ENCODE results near the gene ADAMTS12.
A peak's percentile ranks its signal among the peaks of the same experiment; 100 is the strongest.

ADAMTS12 gene

DNA sequence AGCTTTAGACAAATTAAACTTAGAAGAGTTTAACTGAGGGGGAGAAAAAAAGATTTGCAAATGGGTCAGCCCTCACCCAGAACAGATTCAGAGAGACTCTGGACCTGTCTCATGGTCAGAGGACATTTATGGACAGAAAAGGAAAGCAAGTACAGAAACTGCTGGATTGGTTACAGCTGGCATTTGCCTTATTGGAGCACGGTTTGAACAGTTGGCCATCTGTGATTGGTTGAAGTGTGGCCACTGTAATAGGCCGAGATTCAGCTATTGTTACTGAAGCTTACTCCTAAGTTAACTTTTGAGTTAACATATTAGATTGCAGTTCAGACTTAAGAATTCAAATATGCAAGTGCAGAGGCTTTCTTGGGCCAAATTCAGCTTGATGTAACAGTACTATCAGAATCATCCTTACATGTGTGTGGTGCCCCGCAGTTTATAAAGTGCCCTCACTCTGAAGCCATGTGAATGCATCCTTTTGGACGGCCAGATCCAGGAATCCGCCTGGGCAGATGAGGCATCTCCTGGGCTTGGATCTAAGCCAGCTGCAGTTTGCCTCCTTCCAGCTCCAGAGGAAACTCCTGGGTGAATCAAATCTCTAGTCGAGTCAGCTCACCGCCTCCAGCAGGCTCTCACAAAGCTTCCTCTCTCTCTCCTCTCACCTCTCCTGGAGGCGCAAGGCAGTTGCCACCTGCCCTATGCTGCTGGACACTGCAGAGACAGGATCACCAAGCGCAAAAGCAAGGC is 165.2 kb downstream of the ADAMTS12 start:
- TF ChIP-seq, protein P1, sequence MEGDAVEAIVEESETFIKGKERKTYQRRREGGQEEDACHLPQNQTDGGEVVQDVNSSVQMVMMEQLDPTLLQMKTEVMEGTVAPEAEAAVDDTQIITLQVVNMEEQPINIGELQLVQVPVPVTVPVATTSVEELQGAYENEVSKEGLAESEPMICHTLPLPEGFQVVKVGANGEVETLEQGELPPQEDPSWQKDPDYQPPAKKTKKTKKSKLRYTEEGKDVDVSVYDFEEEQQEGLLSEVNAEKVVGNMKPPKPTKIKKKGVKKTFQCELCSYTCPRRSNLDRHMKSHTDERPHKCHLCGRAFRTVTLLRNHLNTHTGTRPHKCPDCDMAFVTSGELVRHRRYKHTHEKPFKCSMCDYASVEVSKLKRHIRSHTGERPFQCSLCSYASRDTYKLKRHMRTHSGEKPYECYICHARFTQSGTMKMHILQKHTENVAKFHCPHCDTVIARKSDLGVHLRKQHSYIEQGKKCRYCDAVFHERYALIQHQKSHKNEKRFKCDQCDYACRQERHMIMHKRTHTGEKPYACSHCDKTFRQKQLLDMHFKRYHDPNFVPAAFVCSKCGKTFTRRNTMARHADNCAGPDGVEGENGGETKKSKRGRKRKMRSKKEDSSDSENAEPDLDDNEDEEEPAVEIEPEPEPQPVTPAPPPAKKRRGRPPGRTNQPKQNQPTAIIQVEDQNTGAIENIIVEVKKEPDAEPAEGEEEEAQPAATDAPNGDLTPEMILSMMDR (conservative IDR thresholded peaks at IDR 0.05; ENCODE audit: low read length) = no peak
- H3K4me3 ChIP-seq (ENCODE audit: low read length) = no peak overlapping the region
- peak; percentile 39 for DNase-seq (ENCODE audit: low read depth)

DNA sequence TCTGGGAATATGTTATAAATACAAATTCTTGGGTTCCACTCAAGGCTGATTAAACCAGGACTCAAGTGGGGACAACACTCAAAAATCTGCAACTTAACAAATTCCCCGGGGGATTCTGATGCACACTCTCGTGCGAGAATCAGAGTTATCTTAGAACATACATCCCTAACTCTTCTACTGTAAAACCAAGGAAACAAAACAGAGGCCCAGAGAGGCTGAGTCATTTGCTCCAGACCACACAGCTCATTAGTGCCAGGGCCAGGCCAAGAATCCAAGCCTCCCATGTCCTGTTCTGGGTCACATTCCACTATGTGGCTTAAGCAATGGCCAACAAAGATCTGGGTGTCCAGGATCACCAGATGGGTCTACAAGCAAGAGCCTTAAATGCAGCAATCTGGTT is 166.0 kb downstream of the ADAMTS12 start:
- H3K4me3 ChIP-seq (ENCODE audit: low read length) = no peak overlapping the region
- peak; percentile 82 for DNase-seq (ENCODE audit: low read depth)
- TF ChIP-seq, protein P1 (conservative IDR thresholded peaks at IDR 0.05; ENCODE audit: low read length) = no peak

DNA sequence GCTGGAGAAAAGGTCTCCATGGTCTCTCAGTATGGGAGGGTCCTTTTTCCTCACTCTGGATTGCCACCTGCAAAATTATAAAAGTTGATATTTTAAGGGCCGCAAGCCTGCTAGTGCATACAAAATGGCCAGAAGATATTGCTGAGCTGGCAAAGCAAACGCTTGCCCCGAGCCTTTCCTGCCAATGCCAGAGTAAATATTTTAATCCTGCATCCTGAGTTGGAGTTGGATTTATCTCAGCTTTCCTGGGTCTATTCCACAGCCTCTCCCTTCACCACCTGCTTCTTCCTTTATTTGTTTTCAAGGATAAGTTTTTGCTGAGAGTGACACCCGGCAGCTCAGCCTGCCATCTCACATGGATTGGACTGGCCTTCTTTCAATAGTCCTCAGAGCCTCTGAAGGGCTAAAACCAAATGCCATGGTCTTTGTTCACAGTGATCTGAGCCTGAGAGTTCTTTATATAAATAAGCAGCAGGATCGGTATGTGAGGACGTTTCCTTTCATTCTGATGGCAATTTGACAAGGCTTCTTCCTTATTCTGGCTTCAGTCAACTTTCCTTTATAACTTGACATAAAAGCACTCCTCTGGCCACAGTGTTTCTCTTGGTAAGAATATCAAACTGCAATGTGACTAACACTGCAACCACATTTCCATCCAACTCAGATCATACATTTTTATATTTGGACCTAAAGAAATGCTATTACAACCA is 170.1 kb downstream of the ADAMTS12 start:
- TF ChIP-seq, protein P1 (conservative IDR thresholded peaks at IDR 0.05; ENCODE audit: low read length) = no peak
- DNase-seq (ENCODE audit: low read depth) = no peak
- H3K4me3 ChIP-seq (ENCODE audit: low read length) = no peak overlapping the region

DNA sequence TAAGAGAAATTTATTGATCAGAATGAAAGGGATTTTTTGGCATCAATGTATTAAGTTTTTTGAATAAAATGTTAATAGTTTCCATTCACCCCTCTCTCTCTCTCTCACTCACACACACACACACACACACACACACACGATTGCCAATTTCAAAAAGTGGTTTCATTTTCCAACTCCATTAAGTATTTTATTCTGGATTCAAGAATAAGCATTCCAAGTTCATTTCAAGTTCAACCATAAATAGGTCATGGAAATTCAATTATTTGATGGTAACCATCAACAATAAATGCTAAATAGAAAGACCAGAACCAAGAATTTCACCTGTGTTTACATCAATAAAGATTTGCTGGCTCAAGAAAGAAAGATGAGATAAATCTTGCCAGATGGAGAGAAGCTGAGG is 171.6 kb downstream of the ADAMTS12 start:
- H3K4me3 ChIP-seq (ENCODE audit: low read length) = no peak overlapping the region
- TF ChIP-seq, protein P1 (conservative IDR thresholded peaks at IDR 0.05; ENCODE audit: low read length) = no peak

DNA sequence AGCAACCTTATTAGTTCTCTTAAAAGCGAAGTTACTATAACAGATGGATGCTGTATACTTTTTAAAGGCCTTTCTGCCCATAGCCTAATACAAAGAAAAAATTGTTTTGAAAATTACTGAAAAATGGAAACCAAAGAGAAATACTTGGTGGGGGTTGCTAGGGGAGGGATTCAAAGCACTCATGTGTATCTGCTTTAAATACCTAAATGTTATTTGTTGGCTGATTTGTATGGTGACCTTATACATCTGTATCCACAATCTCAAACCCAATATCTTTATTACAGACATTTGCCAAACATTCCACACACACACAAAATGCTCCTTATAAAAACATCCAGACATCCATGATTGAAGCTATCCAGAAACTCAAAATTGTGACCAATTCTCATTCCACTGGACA is 172.0 kb downstream of the ADAMTS12 start:
- TF ChIP-seq, protein P1 (conservative IDR thresholded peaks at IDR 0.05; ENCODE audit: low read length) = no peak
- H3K4me3 ChIP-seq (ENCODE audit: low read length) = no peak overlapping the region
- DNase-seq (ENCODE audit: low read depth) = no peak

More for the DNA sequence above, 171.6 kb downstream of the ADAMTS12 start:
- DNase-seq (ENCODE audit: low read depth) = no peak

DNA sequence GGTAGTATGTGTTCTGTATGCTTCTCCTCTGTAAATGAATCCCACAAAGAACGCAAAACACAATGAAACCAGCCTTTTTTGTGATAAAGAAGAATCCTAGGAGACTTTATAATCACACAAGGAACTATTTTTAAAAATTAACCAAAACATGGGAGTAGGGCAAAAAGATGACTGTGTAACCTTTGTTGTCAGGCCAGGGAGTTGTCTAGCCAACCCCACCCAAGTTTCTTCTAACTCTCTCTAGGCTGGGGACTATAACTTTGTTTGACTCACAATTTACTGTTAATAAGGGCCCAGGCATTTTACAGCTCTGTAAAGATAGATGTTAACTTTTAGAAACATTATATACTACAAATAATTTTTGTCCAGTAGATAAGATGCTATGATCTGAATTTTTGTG is 176.1 kb downstream of the ADAMTS12 start:
- TF ChIP-seq, protein P1 (conservative IDR thresholded peaks at IDR 0.05; ENCODE audit: low read length) = no peak
- DNase-seq (ENCODE audit: low read depth) = no peak

More for the DNA sequence above, 176.1 kb downstream of the ADAMTS12 start:
- no peak overlapping the region for H3K4me3 ChIP-seq (ENCODE audit: low read length)
